Lung (tissue), 12 donors: Measurements from ENCODE around the gene PROM1. TPM values are rescaled to one million over a fixed set of nuclear protein-coding genes. Genes with fewer than 3 reads are reported as not detected.

ENCODE experiments used
- ATAC-seq: fragments of 200-7000 bp; cut with Tn5 transposase; one replicate; pipeline ENCODE4 v1.9.1; 2020; ENCODE audit warnings: moderate number of reproducible peaks; ENCODE audit not compliant: insufficient read depth, low FRiP score
- DNase-seq, 3 donors: peaks; one replicate each; pipeline ENCODE4 v3.0.0-alpha.2; 2013 to 2017
- H3K27ac ChIP-seq, 2 donors: one replicate each; pipeline ENCODE4 v1.5.1; 2013; ENCODE audit warnings: mild to moderate bottlenecking in 2 of 2, moderate library complexity in 2 of 2, control low read depth in 1 of 2, inconsistent platforms in 1 of 2, low read depth in 1 of 2, low read length in 1 of 2
- H3K27me3 ChIP-seq, 3 donors: one replicate each; pipeline ENCODE4 v1.5.1; 2013; ENCODE audit warnings: low read length in 2 of 3; ENCODE audit not compliant: control insufficient read depth in 3 of 3, insufficient read depth in 3 of 3
- H3K36me3 ChIP-seq, 4 donors: one replicate each; pipeline ENCODE4 v1.5.1; 2013; ENCODE audit warnings: low read length in 4 of 4, mild to moderate bottlenecking in 1 of 4, moderate library complexity in 1 of 4; ENCODE audit not compliant: control insufficient read depth in 4 of 4, insufficient read depth in 4 of 4
- H3K4me1 ChIP-seq, 5 donors: one replicate each; pipeline ENCODE4 v1.5.1; 2013; ENCODE audit warnings: low read length in 5 of 5, mild to moderate bottlenecking in 2 of 5, moderate library complexity in 1 of 5; ENCODE audit not compliant: control insufficient read depth in 5 of 5, insufficient read depth in 5 of 5
- H3K4me3 ChIP-seq: one replicate; pipeline ENCODE4 v1.5.1; 2013; ENCODE audit warnings: mild to moderate bottlenecking, control low read depth, moderate library complexity
- H3K9ac ChIP-seq, 2 donors: one replicate each; pipeline ENCODE4 v1.5.1; 2013; ENCODE audit warnings: low read length in 2 of 2, control low read depth in 1 of 2; ENCODE audit not compliant: insufficient read depth in 1 of 2
- H3K9me3 ChIP-seq, 4 donors: one replicate each; pipeline ENCODE4 v1.5.1; 2013; ENCODE audit warnings: low read length in 3 of 4, mild to moderate bottlenecking in 1 of 4, moderate library complexity in 1 of 4; ENCODE audit not compliant: control insufficient read depth in 4 of 4, insufficient read depth in 3 of 4
- CTCF ChIP-seq: IDR thresholded peaks from 2 replicates; pipeline ENCODE4 v1.5.1; 2012; ENCODE audit warnings: mild to moderate bottlenecking; ENCODE audit errors: control extremely low read depth, extremely low read depth
- WGBS, 2 donors: extraction: QIAGEN DNeasy Blood & Tissue Kit; methylation state at CpG; one replicate each; pipeline ENCODE4 v1.1.7; 2013; 5-methylcytosine and 5-hydroxymethylcytosine counted together
- polyA plus RNA-seq, 2 donors: library from polyadenylated mRNA; stranded (reverse); fragments of 200-250 nt; gene quantifications; one replicate each; pipeline ENCODE4 v1.2.1, GENCODE V29; 2013
- total RNA-seq, 2 donors: library from RNA; depleted of rRNA in 1 of 2; stranded (reverse); fragments of >200 nt in 1 of 2; gene quantifications; one replicate each; pipeline ENCODE4 v1.2.1, GENCODE V29; 2014 to 2021
- donor health status: control.
- donor health status: control.
- donor health status: Bipolar disorder and iron deficiency.
- donor health status: healthy.
- donor health status: DM: yes; HTN: yes; CAD: no.

Gene PROM1
- total and polyA plus RNA-seq, 4 donors = 6.7 to 49.5 (median 27.6) TPM

- WGBS, 2 donors = 91 to 92% methylated on average over 8 of the region's 8 CpGs
- Histone ChIP-seq H3K27ac (no peak overlapping the region), H3K9ac (no peak overlapping the region), H3K4me3 (no peak overlapping the region), H3K36me3 (peaks cover 0 to 5% (median 0%) of the 10 kb centered on the region in 4 donors), H3K4me1 (no peaks in the 10 kb centered on the region), H3K9me3 (peaks cover 0 to 4% (median 0%) of the 10 kb centered on the region in 4 donors), H3K27me3 (peaks cover 0 to 3% (median 0%) of the 10 kb centered on the region in 3 donors)
- ATAC-seq (no peak), DNase-seq (no peak)
- no peak for TF ChIP-seq CTCF
Observed at GRCh38 chr4:15982842-15983524, 100.8 kb downstream of the PROM1 start.

GRCh38 chr4:15976456-15977447, 107.1 kb downstream of the PROM1 start:
- no peaks in the 10 kb centered on the region for H3K36me3 ChIP-seq
- TF ChIP-seq CTCF = no peak
- ATAC-seq = no peak
- H3K27ac ChIP-seq = no peak overlapping the region
- H3K9ac ChIP-seq = no peak overlapping the region
- no peak for DNase-seq
- no peaks in the 10 kb centered on the region for H3K4me1 ChIP-seq
- no peak overlapping the region for H3K4me3 ChIP-seq
- H3K27me3 ChIP-seq = peaks cover 0 to 3% (median 0%) of the 10 kb centered on the region in 3 donors
- 83 to 87% methylated on average over 7 of the region's 7 CpGs for WGBS, 2 donors
- no peaks in the 10 kb centered on the region for H3K9me3 ChIP-seq

- Histone ChIP-seq H3K9me3 (peaks cover 0 to 1% (median 0%) of the 10 kb centered on the region in 4 donors), H3K4me1 (no peaks in the 10 kb centered on the region), H3K9ac (no peak overlapping the region), H3K4me3 (no peak overlapping the region), H3K27me3 (no peaks in the 10 kb centered on the region), H3K27ac (no peak overlapping the region), H3K36me3 (no peaks in the 10 kb centered on the region)
- no peak for ATAC-seq
- DNase-seq = no peak
- TF ChIP-seq CTCF = no peak
- WGBS, 2 donors = 84 to 85% methylated on average over 9 of the region's 9 CpGs
Observed at GRCh38 chr4:15971068-15971801, 112.6 kb downstream of the PROM1 start.
